Suprapubic skin (tissue), 4 donors: Measurements from ENCODE around the gene PHGDH. TPM values are rescaled to one million over a fixed set of nuclear protein-coding genes. Genes with fewer than 3 reads are reported as not detected.
"Not testable (repeated sequence)": the region's sequence is repeated elsewhere in the genome, so short reads cannot be mapped to it uniquely, and the experiment has no call there.

Experiments used
- DNase-seq, 2 donors: peaks; one replicate each; pipeline ENCODE4 v3.0.0-alpha.2; 2019; ENCODE audit warnings: low spot score in 2 of 2
- H3K27ac ChIP-seq: fragments of 200-600 bp; sonication (generic); one replicate; pipeline ENCODE4 v1.5.1; 2019
- H3K27me3 ChIP-seq: fragments of 200-600 bp; sonication (generic); one replicate; pipeline ENCODE4 v1.5.1; 2019
- H3K36me3 ChIP-seq: fragments of 200-600 bp; sonication (generic); one replicate; pipeline ENCODE4 v1.5.1; 2019
- H3K4me1 ChIP-seq: fragments of 200-600 bp; sonication (generic); one replicate; pipeline ENCODE4 v1.5.1; 2019
- H3K4me3 ChIP-seq: fragments of 200-600 bp; sonication (generic); one replicate; pipeline ENCODE4 v1.5.1; 2019; ENCODE audit warnings: mild to moderate bottlenecking
- H3K9me3 ChIP-seq: fragments of 200-600 bp; sonication (generic); one replicate; pipeline ENCODE4 v1.5.1; 2019
- CTCF ChIP-seq, 2 donors: fragments of 200-600 bp in 1 of 2; fragments of 450-650 bp in 1 of 2; sonication (generic) in 1 of 2; IDR thresholded peaks; one replicate each; pipeline ENCODE4 v1.5.1; 2016 to 2019; ENCODE audit warnings: antibody characterized with exemption in 2 of 2, mild to moderate bottlenecking in 1 of 2, moderate library complexity in 1 of 2
- EP300 ChIP-seq: sonication (generic); formaldehyde crosslinking; IDR thresholded peaks from one replicate; pipeline ENCODE4 v1.6.1; 2017; ENCODE audit warnings: antibody characterized with exemption
- POLR2A ChIP-seq, 2 donors: fragments of 450-650 bp; IDR thresholded peaks; one replicate each; pipeline ENCODE4 v1.6.1; 2017; ENCODE audit warnings: antibody characterized with exemption in 2 of 2, mild to moderate bottlenecking in 2 of 2, moderate library complexity in 2 of 2
- POLR2AphosphoS5 ChIP-seq, 3 donors: sonication (generic); formaldehyde crosslinking; IDR thresholded peaks; one replicate each; pipeline ENCODE4 v1.6.1; 2017; ENCODE audit warnings: antibody characterized with exemption in 3 of 3
- WGBS: methylation state at CpG from one replicate; pipeline ENCODE4 v1.1.5; 2018; 5-methylcytosine and 5-hydroxymethylcytosine counted together
- total RNA-seq, 4 donors: library from RNA; depleted of rRNA; stranded (reverse); fragments of >200 nt; gene quantifications; one replicate each; pipeline ENCODE4 v1.1.0, GENCODE V29; 2016

PHGDH gene
- total RNA-seq, 4 donors from 2014 or later: 81.3 to 130 (median 100.0) TPM

- H3K27me3 ChIP-seq: no peaks in the 10 kb centered on the region
- H3K27ac ChIP-seq: no peak overlapping the region
- H3K36me3 ChIP-seq: no peaks in the 10 kb centered on the region
- H3K9me3 ChIP-seq: no peaks in the 10 kb centered on the region
- H3K4me1 ChIP-seq: peaks cover 28% of the 10 kb centered on the region
- DNase-seq: no peak
- TF ChIP-seq EP300 (no peak), POLR2A (IDR thresholded peaks at IDR 0.05) (no peak), POLR2AphosphoS5 (IDR thresholded peaks at IDR 0.05) (no peak), CTCF (IDR thresholded peaks at IDR 0.05) (no peak)
- no peak overlapping the region for H3K4me3 ChIP-seq
These were observed 29.6 kb upstream of the PHGDH start for GRCh38 chr1:119682141-119682540.

- WGBS: 54% methylated on average over 1 of the region's 1 CpG
- Histone ChIP-seq H3K4me1 (peaks cover 41% of the 10 kb centered on the region), H3K36me3 (no peaks in the 10 kb centered on the region), H3K27ac (no peak overlapping the region), H3K9me3 (no peaks in the 10 kb centered on the region), H3K27me3 (no peaks in the 10 kb centered on the region), H3K4me3 (no peak overlapping the region)
- DNase-seq: no peak
- no peak for TF ChIP-seq EP300
These were observed 27.8 kb upstream of the PHGDH start for GRCh38 chr1:119683893-119684292.

- TF ChIP-seq CTCF (IDR thresholded peaks at IDR 0.05) (no peak), POLR2A (IDR thresholded peaks at IDR 0.05) (no peak), POLR2AphosphoS5 (IDR thresholded peaks at IDR 0.05) (no peak), EP300 (no peak)
- Histone ChIP-seq H3K36me3 (no peaks in the 10 kb centered on the region), H3K9me3 (no peaks in the 10 kb centered on the region), H3K27me3 (no peaks in the 10 kb centered on the region), H3K4me1 (peaks cover 41% of the 10 kb centered on the region), H3K4me3 (no peak overlapping the region), H3K27ac (peak overlapping the region; percentile 64)
- no peak for DNase-seq
- WGBS: 44% methylated on average over 3 of the region's 3 CpGs
These were observed 25.1 kb upstream of the PHGDH start for GRCh38 chr1:119686661-119687060.

GRCh38 chr1:119687434-119688079 lies 24.2 kb upstream of the PHGDH start:
- WGBS: 45% methylated on average over 2 of the region's 2 CpGs
- DNase-seq: no peak
- Histone ChIP-seq H3K4me1 (peaks cover 41% of the 10 kb centered on the region), H3K36me3 (no peaks in the 10 kb centered on the region), H3K4me3 (no peak overlapping the region), H3K27me3 (no peaks in the 10 kb centered on the region), H3K27ac (peak overlapping the region; percentile 64), H3K9me3 (no peaks in the 10 kb centered on the region)
- TF ChIP-seq EP300 (no peak), POLR2A (IDR thresholded peaks at IDR 0.05) (no peak), POLR2AphosphoS5 (IDR thresholded peaks at IDR 0.05) (no peak), CTCF (IDR thresholded peaks at IDR 0.05) (no peak)

GRCh38 chr1:119688810-119689209 lies 22.9 kb upstream of the PHGDH start:
- Histone ChIP-seq H3K27me3 (no peaks in the 10 kb centered on the region), H3K4me1 (peaks cover 36% of the 10 kb centered on the region), H3K36me3 (no peaks in the 10 kb centered on the region), H3K9me3 (no peaks in the 10 kb centered on the region), H3K27ac (no peak overlapping the region), H3K4me3 (no peak overlapping the region)
- no peak for DNase-seq
- TF ChIP-seq CTCF (IDR thresholded peaks at IDR 0.05): no peak
- no peak for TF ChIP-seq EP300
- no peak for TF ChIP-seq POLR2A (IDR thresholded peaks at IDR 0.05)
- TF ChIP-seq POLR2AphosphoS5 (IDR thresholded peaks at IDR 0.05): no peak

GRCh38 chr1:119689511-119689910 lies 22.2 kb upstream of the PHGDH start:
- Histone ChIP-seq H3K36me3 (no peaks in the 10 kb centered on the region), H3K9me3 (no peaks in the 10 kb centered on the region), H3K4me3 (no peak overlapping the region), H3K27ac (no peak overlapping the region), H3K4me1 (peaks cover 29% of the 10 kb centered on the region), H3K27me3 (no peaks in the 10 kb centered on the region)
- no peak for DNase-seq
- TF ChIP-seq POLR2A (IDR thresholded peaks at IDR 0.05) (no peak), EP300 (no peak), POLR2AphosphoS5 (IDR thresholded peaks at IDR 0.05) (no peak), CTCF (IDR thresholded peaks at IDR 0.05) (no peak)

GRCh38 chr1:119696863-119697262 lies 14.9 kb upstream of the PHGDH start:
- not testable (repeated sequence) for DNase-seq, H3K36me3 ChIP-seq, H3K4me1 ChIP-seq, H3K27me3 ChIP-seq, H3K27ac ChIP-seq, H3K9me3 ChIP-seq, H3K4me3 ChIP-seq
- no CpG with 5 or more reads among the region's 4 CpGs for WGBS
